Colonic mucosa (tissue), 4 donors: ENCODE results near the gene ADNP. TPM values are rescaled to one million over a fixed set of nuclear protein-coding genes. Genes with fewer than 3 reads are reported as not detected.

ENCODE experiments used
- DNase-seq: peaks from one replicate; pipeline ENCODE4 v3.0.0-alpha.2; 2020
- H3K27ac ChIP-seq: fragments of 200-600 bp; one replicate; pipeline ENCODE4 v1.8.0; 2021
- H3K27me3 ChIP-seq: fragments of 200-600 bp; one replicate; pipeline ENCODE4 v1.8.0; 2021
- H3K36me3 ChIP-seq: fragments of 200-600 bp; one replicate; pipeline ENCODE4 v1.8.0; 2021
- H3K4me1 ChIP-seq: fragments of 200-600 bp; one replicate; pipeline ENCODE4 v1.8.0; 2021; ENCODE audit warnings: mild to moderate bottlenecking
- H3K4me3 ChIP-seq: fragments of 200-600 bp; one replicate; pipeline ENCODE4 v1.8.0; 2021
- H3K9ac ChIP-seq, 2 donors: one replicate each; pipeline ENCODE4 v1.7.0; 2013; ENCODE audit warnings: control low read depth in 2 of 2, low read depth in 2 of 2, low read length in 2 of 2
- H3K9me3 ChIP-seq: fragments of 200-600 bp; one replicate; pipeline ENCODE4 v1.8.0; 2021
- intact Hi-C: fragments of 100-400 bp; cut with DNase I; formaldehyde crosslinking; loops from one replicate; pipeline ENCODE4 v1.14.1; 2022
- total RNA-seq, 2 donors: library from RNA; stranded (reverse); fragmentation: NEBNext Ultra II Directional in 1 of 2; extraction: Animal tissue kit (Norgen Biotek cat#: 25700) in 1 of 2; gene quantifications; one replicate each; pipeline ENCODE4 v1.2.1, GENCODE V29; 2021
- TF ChIP-seq, protein P1 (sequence below): fragments of 200-600 bp; IDR thresholded peaks from one replicate; pipeline ENCODE4 v1.8.0; 2022; ENCODE audit warnings: antibody characterized with exemption, mild to moderate bottlenecking
- donor health status: healthy.
- donor health status: DM: no; HTN: no; CAD: no.
- donor health status: DM: no; HTN: no; CAD: no.

ADNP gene
- total RNA-seq, 2 donors from 2014 or later, result 46.8 to 54.0 TPM

DNA sequence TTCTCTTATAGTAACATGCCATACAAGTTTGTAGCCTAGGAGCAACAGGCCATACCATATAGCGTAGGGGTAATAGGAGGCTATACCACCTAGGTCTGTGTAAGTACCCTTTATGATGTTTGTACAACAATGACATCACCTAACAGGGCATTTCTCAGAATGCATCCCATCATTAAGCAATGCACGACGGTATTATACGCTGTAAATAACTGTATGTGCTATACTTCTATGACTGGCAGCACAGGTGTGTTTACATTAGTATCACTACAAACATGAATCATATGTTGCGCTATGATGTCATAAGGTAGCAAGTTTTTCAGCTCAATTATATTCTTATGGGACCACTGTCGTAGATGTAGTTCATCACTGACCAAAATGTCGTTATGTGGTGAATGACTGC, 31.0 kb downstream of the ADNP start:
- Histone ChIP-seq H3K27ac (no peak overlapping the region), H3K36me3 (no peaks in the 10 kb centered on the region), H3K4me1 (no peaks in the 10 kb centered on the region), H3K27me3 (no peaks in the 10 kb centered on the region), H3K9ac (no peak overlapping the region), H3K4me3 (no peak overlapping the region), H3K9me3 (no peaks in the 10 kb centered on the region)
- TF ChIP-seq, protein P1, sequence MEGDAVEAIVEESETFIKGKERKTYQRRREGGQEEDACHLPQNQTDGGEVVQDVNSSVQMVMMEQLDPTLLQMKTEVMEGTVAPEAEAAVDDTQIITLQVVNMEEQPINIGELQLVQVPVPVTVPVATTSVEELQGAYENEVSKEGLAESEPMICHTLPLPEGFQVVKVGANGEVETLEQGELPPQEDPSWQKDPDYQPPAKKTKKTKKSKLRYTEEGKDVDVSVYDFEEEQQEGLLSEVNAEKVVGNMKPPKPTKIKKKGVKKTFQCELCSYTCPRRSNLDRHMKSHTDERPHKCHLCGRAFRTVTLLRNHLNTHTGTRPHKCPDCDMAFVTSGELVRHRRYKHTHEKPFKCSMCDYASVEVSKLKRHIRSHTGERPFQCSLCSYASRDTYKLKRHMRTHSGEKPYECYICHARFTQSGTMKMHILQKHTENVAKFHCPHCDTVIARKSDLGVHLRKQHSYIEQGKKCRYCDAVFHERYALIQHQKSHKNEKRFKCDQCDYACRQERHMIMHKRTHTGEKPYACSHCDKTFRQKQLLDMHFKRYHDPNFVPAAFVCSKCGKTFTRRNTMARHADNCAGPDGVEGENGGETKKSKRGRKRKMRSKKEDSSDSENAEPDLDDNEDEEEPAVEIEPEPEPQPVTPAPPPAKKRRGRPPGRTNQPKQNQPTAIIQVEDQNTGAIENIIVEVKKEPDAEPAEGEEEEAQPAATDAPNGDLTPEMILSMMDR, result no peak
- DNase-seq, result no peak
- intact Hi-C loops, result no loop called here

DNA sequence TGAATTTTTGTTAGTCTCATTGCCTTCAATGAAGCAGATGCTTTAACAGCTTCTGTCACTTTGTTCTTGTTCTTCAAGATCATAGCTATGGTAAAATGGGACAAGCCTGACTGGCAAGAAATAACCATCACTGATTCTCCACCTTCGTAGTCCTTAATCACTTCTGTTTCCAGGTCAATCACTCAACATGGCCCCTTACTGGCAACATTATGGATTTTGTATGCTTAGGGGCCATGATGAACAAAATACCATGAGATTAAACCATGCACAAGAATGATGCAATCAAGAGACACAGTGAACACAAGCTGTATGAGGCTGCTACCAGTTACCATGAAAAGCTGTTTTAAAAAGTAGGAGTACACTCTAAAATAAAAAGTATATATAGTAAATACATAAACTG, 32.8 kb downstream of the ADNP start:
- Histone ChIP-seq H3K4me3 (no peak overlapping the region), H3K9ac (no peak overlapping the region), H3K9me3 (no peaks in the 10 kb centered on the region), H3K27me3 (no peaks in the 10 kb centered on the region), H3K36me3 (peaks cover 2% of the 10 kb centered on the region), H3K4me1 (no peaks in the 10 kb centered on the region), H3K27ac (no peak overlapping the region)
- TF ChIP-seq, protein P1, result no peak
- no peak for DNase-seq
- intact Hi-C loops, result no loop called here

DNA sequence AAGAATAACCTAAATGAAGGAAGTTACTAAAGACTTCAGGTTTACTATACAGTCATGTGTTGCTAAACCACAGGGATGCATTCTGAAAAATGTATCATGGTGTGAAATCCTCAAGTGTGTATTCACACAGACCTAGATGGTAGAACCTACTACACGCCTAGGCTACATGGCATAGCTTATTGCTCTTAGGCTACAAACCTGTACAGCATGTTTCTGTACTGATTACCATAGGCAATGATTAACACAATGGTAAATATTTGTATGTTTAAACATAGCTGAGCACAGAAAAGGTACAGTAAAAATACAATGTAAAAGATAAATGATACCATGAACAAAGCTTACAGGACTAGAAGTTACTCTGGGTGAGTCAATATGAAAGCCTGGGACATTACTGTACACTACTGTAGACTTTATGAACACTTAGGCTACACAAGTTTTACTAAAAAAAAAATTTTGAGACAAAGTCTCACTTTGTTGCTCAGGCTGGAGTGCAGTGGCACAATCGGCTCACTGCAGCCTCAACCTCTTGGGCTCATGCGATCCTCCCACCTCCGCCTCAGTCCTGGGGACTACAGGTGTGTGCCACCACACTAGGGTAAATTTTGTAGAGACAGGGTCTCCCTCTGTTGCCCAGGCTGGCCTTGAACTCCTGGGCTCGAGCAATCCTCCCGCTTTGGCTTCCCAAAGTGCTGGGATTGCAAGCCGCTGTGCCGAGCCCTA, 36.0 kb downstream of the ADNP start:
- H3K27ac ChIP-seq, result peak overlapping the region; percentile 2
- no peak overlapping the region for H3K4me3 ChIP-seq
- intact Hi-C loops, result no loop called here
- no peaks in the 10 kb centered on the region for H3K4me1 ChIP-seq
- no peak overlapping the region for H3K9ac ChIP-seq
- TF ChIP-seq, protein P1, result no peak
- H3K27me3 ChIP-seq, result no peaks in the 10 kb centered on the region
- H3K9me3 ChIP-seq, result no peaks in the 10 kb centered on the region
- no peak for DNase-seq
- peaks cover 9% of the 10 kb centered on the region for H3K36me3 ChIP-seq

DNA sequence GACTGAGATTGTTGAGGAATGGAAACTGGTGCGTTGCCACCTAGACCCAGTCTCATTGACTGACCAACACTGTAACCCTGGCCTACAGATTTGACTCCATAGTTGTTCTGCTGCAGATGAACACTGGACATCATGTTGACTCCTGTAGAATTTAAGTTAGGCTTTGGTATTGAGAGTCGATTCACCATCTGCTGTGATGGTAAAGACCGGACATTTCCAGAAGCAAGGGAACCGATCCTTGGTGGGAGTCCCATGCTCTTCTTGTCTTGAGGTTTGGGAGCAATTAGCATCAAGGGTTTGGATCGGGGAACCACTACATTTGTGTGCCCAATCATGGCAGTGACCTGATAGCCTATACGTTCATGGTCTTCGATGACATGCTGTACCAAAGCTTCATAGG, 37.6 kb downstream of the ADNP start:
- Histone ChIP-seq H3K4me3 (no peak overlapping the region), H3K9me3 (no peaks in the 10 kb centered on the region), H3K9ac (no peak overlapping the region), H3K4me1 (no peaks in the 10 kb centered on the region), H3K36me3 (peaks cover 9% of the 10 kb centered on the region), H3K27me3 (no peaks in the 10 kb centered on the region), H3K27ac (no peak overlapping the region)
- intact Hi-C loops, result loop anchor here (2.0 kb wide), 1 partner anchor 49 kb away; no protein-coding TSS in a partner anchor
- no peak for DNase-seq
- TF ChIP-seq, protein P1, result no peak

DNA sequence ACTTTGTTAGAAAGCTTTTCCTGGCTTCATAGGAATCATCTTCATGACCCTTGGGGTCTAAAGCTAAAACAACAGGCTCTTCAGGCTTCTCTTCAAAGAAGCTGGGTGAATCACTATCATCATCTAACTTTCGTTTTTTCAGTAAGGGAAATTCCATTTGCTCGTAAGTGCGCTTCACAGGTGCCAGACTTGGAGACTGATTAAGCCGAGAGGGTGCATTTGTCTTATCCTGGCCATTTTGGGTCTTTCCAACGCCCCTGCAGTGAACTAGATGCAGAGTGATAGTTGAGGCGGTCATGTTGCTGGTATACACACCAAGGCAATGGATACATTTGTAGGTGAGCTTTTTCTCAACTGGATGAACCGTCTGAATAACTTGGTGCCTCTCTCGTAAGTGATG, 38.8 kb downstream of the ADNP start:
- no peak overlapping the region for H3K27ac ChIP-seq
- H3K4me3 ChIP-seq, result no peak overlapping the region
- no peak for DNase-seq
- peaks cover 9% of the 10 kb centered on the region for H3K36me3 ChIP-seq
- H3K4me1 ChIP-seq, result no peaks in the 10 kb centered on the region
- H3K9ac ChIP-seq, result no peak overlapping the region
- no peaks in the 10 kb centered on the region for H3K27me3 ChIP-seq
- intact Hi-C loops, result loop anchor here (2.0 kb wide), 1 partner anchor 48 kb away; no protein-coding TSS in a partner anchor
- TF ChIP-seq, protein P1, result no peak
- no peaks in the 10 kb centered on the region for H3K9me3 ChIP-seq
